Caco-2 (cell line): ENCODE measurements around the gene RIPOR3. TPM values are rescaled to one million over a fixed set of nuclear protein-coding genes. Genes with fewer than 3 reads are reported as not detected.

ENCODE experiments used
- BruUV-seq: library from RNA; stranded (reverse); fragments of 400-500 nt; replicated peaks from 2 replicates; lab custom pipeline; 2021; lab: Mats Ljungman, UMichigan
- CTCF ChIA-PET: fragments of 300-600 bp; sonication (Branson Sonifier 250); formaldehyde crosslinking; loops from one replicate; lab custom pipeline; 2022; ENCODE audit warnings: antibody characterized with exemption; lab: Charles Lee
- POLR2A ChIA-PET: fragments of 300-600 bp; sonication (Branson Sonifier 250); formaldehyde crosslinking; loops from one replicate; lab custom pipeline; 2022; ENCODE audit warnings: antibody characterized with exemption; lab: Charles Lee
- DNase-seq, 2 experiments: peaks; one replicate each; pipeline versions ENCODE4 v3.0.0 to v3.0.0-alpha.2; 2020 to 2022
- H3K27me3 ChIP-seq: replicated peaks from 2 replicates; pipeline ENCODE4 v1.6.0; 2011; ENCODE audit warnings: low read length; ENCODE audit not compliant: control insufficient read depth, insufficient read depth
- H3K36me3 ChIP-seq: 2 replicates; pipeline ENCODE4 v1.5.1; 2011; ENCODE audit warnings: low read length; ENCODE audit not compliant: control insufficient read depth, insufficient read depth
- H3K4me1 ChIP-seq: fragments of 250-450 bp; sonication (Bioruptor Pico); 2 replicates; pipeline ENCODE4 v1.5.1; 2020; ENCODE audit warnings: mild to moderate bottlenecking
- H3K4me3 ChIP-seq: 2 replicates; pipeline ENCODE4 v1.5.1; 2011; ENCODE audit warnings: low read depth, mild to moderate bottlenecking, control low read depth, low read length
- H3K9me3 ChIP-seq: fragments of 250-450 bp; sonication (Bioruptor Pico); 2 replicates; pipeline ENCODE4 v1.5.1; 2020; ENCODE audit warnings: mild to moderate bottlenecking, moderate library complexity
- H3K27ac Mint-ChIP-seq: one replicate; pipeline ENCODE4 v1.8.0; 2022; ENCODE audit warnings: mixed read lengths; ENCODE audit not compliant: unreplicated experiment
- H3K27me3 Mint-ChIP-seq: one replicate; pipeline ENCODE4 v1.8.0; 2022; ENCODE audit warnings: mixed read lengths; ENCODE audit not compliant: insufficient read depth, unreplicated experiment
- H3K36me3 Mint-ChIP-seq: one replicate; pipeline ENCODE4 v1.8.0; 2022; ENCODE audit warnings: mild to moderate bottlenecking, mixed read lengths; ENCODE audit not compliant: insufficient read depth, unreplicated experiment
- H3K4me1 Mint-ChIP-seq: one replicate; pipeline ENCODE4 v1.8.0; 2022; ENCODE audit warnings: low read depth, mixed read lengths; ENCODE audit not compliant: unreplicated experiment
- H3K4me3 Mint-ChIP-seq: one replicate; pipeline ENCODE4 v1.8.0; 2022; ENCODE audit warnings: mild to moderate bottlenecking, moderate library complexity, mixed read lengths; ENCODE audit not compliant: unreplicated experiment
- H3K9me3 Mint-ChIP-seq: one replicate; pipeline ENCODE4 v1.8.0; 2022; ENCODE audit warnings: mixed read lengths; ENCODE audit not compliant: unreplicated experiment
- CTCF ChIP-seq, 2 experiments: fragments of 200-600 bp in 1 of 2; IDR thresholded peaks; 1 replicate in 1 of 2; 2 replicates in 1 of 2; pipeline versions ENCODE4 v1.5.1 to v1.8.0; 2011 to 2022; ENCODE audit warnings: antibody characterized with exemption in 1 of 2, control low read depth in 1 of 2, inconsistent platforms in 1 of 2, low read depth in 1 of 2, low read length in 1 of 2, mild to moderate bottlenecking in 1 of 2, moderate library complexity in 1 of 2; ENCODE audit not compliant: insufficient read depth in 1 of 2, severe bottlenecking in 1 of 2, unreplicated experiment in 1 of 2
- intact Hi-C: fragments of 100-400 bp; cut with micrococcal nuclease; formaldehyde crosslinking; loops from one replicate; pipeline ENCODE4 v1.10.0; 2022; ENCODE audit not compliant: unreplicated experiment
- total RNA-seq: library from RNA; stranded (reverse); gene quantifications from 2 replicates; pipeline ENCODE4 v1.2.3, GENCODE V29; 2022

Gene RIPOR3
- total RNA-seq, 1 experiment from 2014 or later, result 0.18 TPM

GRCh38 chr20:50735813-50736212, 44.5 kb upstream of the RIPOR3 start:
- Mint-ChIP-seq H3K36me3 (peaks cover 99% of the 10 kb centered on the region), H3K27me3 (no peaks in the 10 kb centered on the region), H3K9me3 (no peaks in the 10 kb centered on the region), H3K27ac (peak overlapping the region; percentile 75), H3K4me1 (peaks cover 59% of the 10 kb centered on the region), H3K4me3 (peak overlapping the region; percentile 88)
- BruUV-seq, result no TSS peak
- intact Hi-C loops, result no loop called here
- DNase-seq, result no peak
- no peak for TF ChIP-seq CTCF (IDR thresholded peaks at IDR 0.05; ENCODE audit: insufficient read depth in 1 of 2, low read depth in 1 of 2, low read length in 1 of 2, severe bottlenecking in 1 of 2, unreplicated experiment in 1 of 2)
- Histone ChIP-seq H3K4me3 (no peak overlapping the region), H3K4me1 (peaks cover 72% of the 10 kb centered on the region), H3K9me3 (no peaks in the 10 kb centered on the region), H3K36me3 (0 out of 2 replicates have a peak, but pooled peaks cover 4% of the 10 kb centered on the region), H3K27me3 (no peaks in the 10 kb centered on the region)
- ChIA-PET POLR2A (interaction anchor here (0.5 kb wide), 1 partner anchor 58 kb away, joined by 3 read pairs; no protein-coding TSS in a partner anchor), CTCF (no interaction called here)

- Mint-ChIP-seq H3K36me3 (peaks cover 99% of the 10 kb centered on the region), H3K27ac (peak overlapping the region; percentile 75), H3K4me1 (peaks cover 56% of the 10 kb centered on the region), H3K27me3 (no peaks in the 10 kb centered on the region), H3K4me3 (peak overlapping the region; percentile 88), H3K9me3 (no peaks in the 10 kb centered on the region)
- BruUV-seq, result no TSS peak
- intact Hi-C loops, result no loop called here
- Histone ChIP-seq H3K9me3 (no peaks in the 10 kb centered on the region), H3K4me3 (no peak overlapping the region), H3K4me1 (peaks cover 67% of the 10 kb centered on the region), H3K27me3 (no peaks in the 10 kb centered on the region), H3K36me3 (0 out of 2 replicates have a peak, but pooled peaks cover 4% of the 10 kb centered on the region)
- ChIA-PET POLR2A (interaction anchor here (0.6 to 2.6 kb wide), 4 partner anchors 9 to 80 kb away, joined by 3 to 17 read pairs (median 9); no protein-coding TSS in a partner anchor), CTCF (interaction anchor here (0.8 to 6.8 kb wide), 7 partner anchors 9 to 72 kb away, joined by 3 to 53 read pairs (median 7); no protein-coding TSS in a partner anchor)
- peak; percentile 74 to 80 for DNase-seq
- TF ChIP-seq CTCF (IDR thresholded peaks at IDR 0.05; ENCODE audit: insufficient read depth in 1 of 2, low read depth in 1 of 2, low read length in 1 of 2, severe bottlenecking in 1 of 2, unreplicated experiment in 1 of 2), result no peak
Observed at GRCh38 chr20:50734730-50735679, 43.7 kb upstream of the RIPOR3 start.

GRCh38 chr20:50733644-50734349, 42.5 kb upstream of the RIPOR3 start:
- intact Hi-C loops, result no loop called here
- Mint-ChIP-seq H3K9me3 (no peaks in the 10 kb centered on the region), H3K36me3 (peaks cover 89% of the 10 kb centered on the region), H3K27me3 (no peaks in the 10 kb centered on the region), H3K27ac (peak overlapping the region; percentile 96), H3K4me3 (peak overlapping the region; percentile 88), H3K4me1 (peaks cover 51% of the 10 kb centered on the region)
- no TSS peak for BruUV-seq
- Histone ChIP-seq H3K4me3 (peak overlapping the region; percentile 65), H3K4me1 (peaks cover 67% of the 10 kb centered on the region), H3K9me3 (no peaks in the 10 kb centered on the region), H3K36me3 (0 out of 2 replicates have a peak, but pooled peaks cover 4% of the 10 kb centered on the region), H3K27me3 (no peaks in the 10 kb centered on the region)
- ChIA-PET POLR2A (interaction anchor here (0.7 to 5.3 kb wide), 6 partner anchors 10 to 79 kb away, joined by 3 to 36 read pairs (median 5); no protein-coding TSS in a partner anchor), CTCF (interaction anchor here (0.8 to 6.8 kb wide), 9 partner anchors 10 to 71 kb away, joined by 3 to 53 read pairs (median 7); no protein-coding TSS in a partner anchor)
- no peak for TF ChIP-seq CTCF (IDR thresholded peaks at IDR 0.05; ENCODE audit: insufficient read depth in 1 of 2, low read depth in 1 of 2, low read length in 1 of 2, severe bottlenecking in 1 of 2, unreplicated experiment in 1 of 2)
- no peak for DNase-seq
